NB4 (cell line): ENCODE results near the gene RFX4.

ENCODE experiments used
- DNase-seq: peaks from one replicate; pipeline ENCODE4 v3.0.0; 2010; ENCODE audit warnings: low read depth
- H3K4me3 ChIP-seq: one replicate; pipeline ENCODE4 v1.5.1; 2011; ENCODE audit warnings: mild to moderate bottlenecking, low read depth, low read length, moderate library complexity
- CTCF ChIP-seq: IDR thresholded peaks from one replicate; pipeline ENCODE4 v1.5.1; 2012; ENCODE audit warnings: low read depth, low read length
- MAX ChIP-seq: IDR thresholded peaks from 2 replicates; pipeline ENCODE4 v1.6.1; 2011; ENCODE audit warnings: low read depth, low read length
- MYC ChIP-seq: IDR thresholded peaks from 2 replicates; pipeline ENCODE4 v1.6.1; 2011; ENCODE audit warnings: low read depth, low read length
- POLR2A ChIP-seq: IDR thresholded peaks from 2 replicates; pipeline ENCODE4 v1.6.1; 2011; ENCODE audit warnings: mild to moderate bottlenecking; ENCODE audit not compliant: insufficient read length; ENCODE audit errors: extremely low read depth

Gene RFX4

GRCh38 chr12:106680280-106680679 is 97.5 kb downstream of the RFX4 start:
- H3K4me3 ChIP-seq, result no peak overlapping the region
- TF ChIP-seq MYC (no peak), CTCF (no peak), POLR2A (no peak), MAX (no peak)
- DNase-seq, result no peak

GRCh38 chr12:106681210-106681609 is 98.4 kb downstream of the RFX4 start:
- no peak for DNase-seq
- no peak for TF ChIP-seq MAX
- no peak for TF ChIP-seq MYC
- no peak for TF ChIP-seq POLR2A
- no peak for TF ChIP-seq CTCF
- H3K4me3 ChIP-seq, result no peak overlapping the region

GRCh38 chr12:106682594-106683234 is 99.9 kb downstream of the RFX4 start:
- no peak overlapping the region for H3K4me3 ChIP-seq
- no peak for TF ChIP-seq POLR2A
- TF ChIP-seq MAX, result no peak
- TF ChIP-seq MYC, result no peak
- peak; percentile 29 for TF ChIP-seq CTCF
- DNase-seq, result peak; percentile 53

GRCh38 chr12:106684497-106684896 is 101.7 kb downstream of the RFX4 start:
- H3K4me3 ChIP-seq, result no peak overlapping the region
- TF ChIP-seq MYC, result no peak
- no peak for TF ChIP-seq MAX
- TF ChIP-seq POLR2A, result no peak
- no peak for TF ChIP-seq CTCF
- DNase-seq, result no peak

GRCh38 chr12:106685381-106685780 is 102.6 kb downstream of the RFX4 start:
- no peak for DNase-seq
- TF ChIP-seq MAX (no peak), MYC (no peak), POLR2A (no peak), CTCF (no peak)

GRCh38 chr12:106687672-106688071 is 104.9 kb downstream of the RFX4 start:
- H3K4me3 ChIP-seq, result no peak overlapping the region
- DNase-seq, result no peak
- TF ChIP-seq POLR2A (no peak), MYC (no peak), CTCF (no peak), MAX (no peak)

More at GRCh38 chr12:106685381-106685780, 102.6 kb downstream of the RFX4 start:
- H3K4me3 ChIP-seq, result no peak overlapping the region
